ENCODE results near the gene CLCA1. TPM values are rescaled to one million over a fixed set of nuclear protein-coding genes. Genes with fewer than 3 reads are reported as not detected.

Gene CLCA1
- total RNA-seq, 4 donors from 2014 or later = not detected

DNA sequence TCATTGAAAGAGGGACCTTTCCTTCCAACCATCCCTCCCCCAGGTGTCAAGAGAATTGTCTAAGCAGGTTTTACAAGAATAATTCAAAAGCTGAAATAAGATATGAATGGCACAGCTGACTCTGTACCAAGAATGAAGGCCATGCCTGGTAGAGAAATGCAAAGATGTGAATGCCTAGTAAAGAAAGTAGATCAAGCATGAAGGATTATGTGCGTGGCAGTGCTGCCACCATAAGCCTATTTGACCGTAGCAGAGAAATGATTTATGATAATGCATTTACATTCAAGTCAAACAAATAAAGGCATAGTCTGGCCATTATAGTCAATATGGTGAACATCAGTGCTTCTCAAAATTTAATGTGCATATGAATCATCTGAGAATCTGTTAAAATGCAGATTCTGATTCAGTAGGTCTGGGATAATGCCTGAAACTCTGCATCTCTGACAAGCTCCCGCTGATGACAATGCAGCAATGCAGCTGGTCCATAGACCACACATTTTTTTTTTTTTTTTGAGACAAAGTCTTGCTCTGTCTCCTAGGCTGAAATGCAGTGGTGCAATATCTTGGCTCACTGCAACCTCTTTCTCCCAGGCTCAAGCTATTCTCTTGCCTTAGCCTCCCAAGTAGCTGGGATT lies 61.6 kb downstream of the CLCA1 start:
- TF ChIP-seq POLR2A (IDR thresholded peaks at IDR 0.05) = no peak
- TF ChIP-seq, protein P1, sequence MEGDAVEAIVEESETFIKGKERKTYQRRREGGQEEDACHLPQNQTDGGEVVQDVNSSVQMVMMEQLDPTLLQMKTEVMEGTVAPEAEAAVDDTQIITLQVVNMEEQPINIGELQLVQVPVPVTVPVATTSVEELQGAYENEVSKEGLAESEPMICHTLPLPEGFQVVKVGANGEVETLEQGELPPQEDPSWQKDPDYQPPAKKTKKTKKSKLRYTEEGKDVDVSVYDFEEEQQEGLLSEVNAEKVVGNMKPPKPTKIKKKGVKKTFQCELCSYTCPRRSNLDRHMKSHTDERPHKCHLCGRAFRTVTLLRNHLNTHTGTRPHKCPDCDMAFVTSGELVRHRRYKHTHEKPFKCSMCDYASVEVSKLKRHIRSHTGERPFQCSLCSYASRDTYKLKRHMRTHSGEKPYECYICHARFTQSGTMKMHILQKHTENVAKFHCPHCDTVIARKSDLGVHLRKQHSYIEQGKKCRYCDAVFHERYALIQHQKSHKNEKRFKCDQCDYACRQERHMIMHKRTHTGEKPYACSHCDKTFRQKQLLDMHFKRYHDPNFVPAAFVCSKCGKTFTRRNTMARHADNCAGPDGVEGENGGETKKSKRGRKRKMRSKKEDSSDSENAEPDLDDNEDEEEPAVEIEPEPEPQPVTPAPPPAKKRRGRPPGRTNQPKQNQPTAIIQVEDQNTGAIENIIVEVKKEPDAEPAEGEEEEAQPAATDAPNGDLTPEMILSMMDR (IDR thresholded peaks at IDR 0.05) = no peak
- no peak for DNase-seq (ENCODE audit: low spot score in 2 of 2)
- H3K4me3 ChIP-seq (ENCODE audit: low read depth, poor library complexity, severe bottlenecking) = no peak overlapping the region
- 81 to 82% methylated on average over 3 of the region's 3 CpGs for WGBS, 2 donors
- intact Hi-C loops (cut with DNase I; ENCODE audit: low total_unique reads) = no loop called here

DNA sequence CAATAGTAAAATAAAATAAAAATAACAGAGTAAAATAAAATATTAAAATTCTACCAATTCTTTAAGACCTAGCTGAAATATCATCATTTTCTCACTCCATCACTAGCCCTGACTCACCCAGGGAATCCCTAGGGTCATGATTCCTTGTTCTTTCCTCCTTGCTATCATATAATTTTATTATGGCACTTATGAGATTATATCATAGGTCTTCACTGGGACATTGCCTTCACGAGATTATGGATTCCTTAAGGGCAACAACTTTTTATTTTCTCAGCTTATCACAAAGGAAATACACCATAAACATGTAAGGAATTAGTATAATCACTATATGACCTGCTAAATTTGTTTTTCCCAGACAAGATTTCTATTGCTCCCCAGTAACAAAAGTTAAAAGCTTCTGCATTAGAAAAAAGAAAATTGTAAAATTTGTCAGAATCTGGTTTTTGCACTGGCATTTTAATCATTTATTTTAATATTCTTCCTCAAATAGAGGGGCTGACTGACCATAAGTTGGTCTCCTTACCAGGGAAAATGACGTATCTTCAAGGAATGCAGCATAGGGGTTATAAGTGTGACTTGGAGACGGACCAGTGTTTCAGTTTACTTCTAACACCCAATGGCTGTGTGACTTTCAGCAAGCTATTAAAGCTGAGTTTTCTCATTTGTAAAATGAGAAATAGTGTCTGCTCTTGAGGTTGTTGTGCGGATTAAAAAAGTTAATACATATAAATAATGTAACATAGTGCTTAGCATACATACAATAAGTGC lies 69.4 kb downstream of the CLCA1 start:
- TF ChIP-seq POLR2A (IDR thresholded peaks at IDR 0.05) = no peak
- TF ChIP-seq, protein P1 (IDR thresholded peaks at IDR 0.05) = no peak
- DNase-seq (ENCODE audit: low spot score in 2 of 2) = no peak
- intact Hi-C loops (cut with DNase I; ENCODE audit: low total_unique reads) = no loop called here
- WGBS, 2 donors = 77 to 85% methylated on average over 4 of the region's 4 CpGs
- H3K4me3 ChIP-seq (ENCODE audit: low read depth, poor library complexity, severe bottlenecking) = no peak overlapping the region

DNA sequence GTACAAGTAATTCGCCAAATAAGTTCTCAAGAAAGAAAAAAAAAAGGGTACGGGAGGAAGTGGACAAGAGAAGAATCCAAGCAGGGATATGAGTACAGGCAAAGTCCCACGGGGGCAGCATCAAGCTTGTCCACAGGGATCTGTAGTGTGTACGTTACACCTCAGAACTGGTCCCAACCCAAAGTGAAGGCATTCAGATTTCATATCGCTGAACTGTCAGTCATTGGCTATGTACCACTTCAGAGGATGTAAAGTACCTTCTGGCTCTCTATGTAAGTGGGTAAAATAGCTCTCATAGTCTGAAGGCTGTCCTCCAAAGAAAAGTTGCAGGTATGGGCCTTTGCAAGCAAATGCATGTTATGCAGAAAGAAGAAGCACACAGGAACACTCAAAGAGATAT lies 70.0 kb downstream of the CLCA1 start:
- DNase-seq (ENCODE audit: low spot score in 2 of 2) = no peak
- no peak overlapping the region for H3K4me3 ChIP-seq (ENCODE audit: low read depth, poor library complexity, severe bottlenecking)
- TF ChIP-seq POLR2A (IDR thresholded peaks at IDR 0.05) = no peak
- TF ChIP-seq, protein P1 (IDR thresholded peaks at IDR 0.05) = no peak
- WGBS, 2 donors = 88 to 89% methylated on average over 5 of the region's 5 CpGs
- intact Hi-C loops (cut with DNase I; ENCODE audit: low total_unique reads) = no loop called here

DNA sequence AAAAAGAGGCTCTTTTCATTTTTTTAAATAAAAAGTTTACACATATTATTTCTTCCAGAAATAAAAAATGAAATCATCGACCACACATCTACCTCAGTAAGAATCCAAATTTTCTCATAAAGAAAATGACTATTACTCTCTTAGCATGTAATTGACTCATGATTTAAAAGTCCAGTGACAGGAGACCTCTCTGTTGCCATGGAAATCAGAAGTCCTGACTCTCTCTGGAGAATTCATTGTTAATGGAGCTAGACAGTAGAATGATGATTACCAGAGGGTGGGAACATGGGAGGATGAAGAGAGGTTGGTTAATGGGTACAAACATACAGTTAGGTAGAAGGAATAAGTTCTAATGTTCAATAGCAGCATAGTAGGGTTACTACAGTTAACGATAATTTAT lies 73.1 kb downstream of the CLCA1 start:
- no peak overlapping the region for H3K4me3 ChIP-seq (ENCODE audit: low read depth, poor library complexity, severe bottlenecking)
- no peak for DNase-seq (ENCODE audit: low spot score in 2 of 2)
- TF ChIP-seq, protein P1 (IDR thresholded peaks at IDR 0.05) = no peak
- TF ChIP-seq POLR2A (IDR thresholded peaks at IDR 0.05) = no peak
- intact Hi-C loops (cut with DNase I; ENCODE audit: low total_unique reads) = no loop called here
- 86 to 88% methylated on average over 2 of the region's 2 CpGs for WGBS, 2 donors

DNA sequence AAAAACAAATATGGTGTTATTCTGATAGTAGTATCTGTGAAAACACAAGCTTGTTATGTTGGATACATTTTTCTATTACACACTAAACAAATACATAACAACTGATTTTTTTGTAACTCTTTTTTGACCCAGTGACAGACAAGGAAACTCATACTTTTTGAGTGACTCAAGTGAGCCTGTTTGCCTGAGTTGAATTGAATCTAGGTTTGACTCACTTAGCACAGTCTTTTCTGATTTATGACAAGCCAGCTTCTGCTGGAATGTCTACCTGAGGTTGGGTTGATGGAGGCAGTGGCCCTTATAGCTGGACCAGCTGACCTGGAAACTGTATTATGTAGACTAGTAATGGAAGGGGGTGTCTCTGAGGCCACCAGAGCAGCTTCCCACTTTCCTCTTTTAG lies 73.9 kb downstream of the CLCA1 start:
- no peak overlapping the region for H3K4me3 ChIP-seq (ENCODE audit: low read depth, poor library complexity, severe bottlenecking)
- TF ChIP-seq, protein P1 (IDR thresholded peaks at IDR 0.05) = no peak
- TF ChIP-seq POLR2A (IDR thresholded peaks at IDR 0.05) = no peak
- DNase-seq (ENCODE audit: low spot score in 2 of 2) = no peak
- intact Hi-C loops (cut with DNase I; ENCODE audit: low total_unique reads) = no loop called here

Measured in lower leg skin (tissue), 4 donors.